ENCODE results near the gene MYH1. TPM values are rescaled to one million over a fixed set of nuclear protein-coding genes. Genes with fewer than 3 reads are reported as not detected.

Gene MYH1
- total RNA-seq, 1 experiment from 2014 or later = not detected

- H3K4me3 Mint-ChIP-seq (ENCODE audit: low read depth, unreplicated experiment) = no peak overlapping the region
- no peak for TF ChIP-seq CTCF (IDR thresholded peaks at IDR 0.05; ENCODE audit: unreplicated experiment)
- intact Hi-C loops (cut with micrococcal nuclease; ENCODE audit: unreplicated experiment) = no loop called here
- H3K27me3 Mint-ChIP-seq (ENCODE audit: unreplicated experiment) = no peaks in the 10 kb centered on the region
- BruUV-seq (replicated peaks) = no TSS peak
- H3K27ac Mint-ChIP-seq (ENCODE audit: unreplicated experiment) = no peak overlapping the region
- no peak for DNase-seq
- no peaks in the 10 kb centered on the region for H3K36me3 Mint-ChIP-seq (ENCODE audit: insufficient read depth, unreplicated experiment)
- no peaks in the 10 kb centered on the region for H3K9me3 Mint-ChIP-seq (ENCODE audit: low read depth, unreplicated experiment)
- H3K4me1 Mint-ChIP-seq (ENCODE audit: low read depth, unreplicated experiment) = no peaks in the 10 kb centered on the region
- CTCF ChIA-PET = no interaction called here
Measured at GRCh38 chr17:10516638-10517037, 1.7 kb downstream of the MYH1 start.

- no peak overlapping the region for H3K4me3 Mint-ChIP-seq (ENCODE audit: low read depth, unreplicated experiment)
- no peak for DNase-seq
- H3K27me3 Mint-ChIP-seq (ENCODE audit: unreplicated experiment) = no peaks in the 10 kb centered on the region
- H3K27ac Mint-ChIP-seq (ENCODE audit: unreplicated experiment) = no peak overlapping the region
- no TSS peak for BruUV-seq (replicated peaks)
- TF ChIP-seq CTCF (IDR thresholded peaks at IDR 0.05; ENCODE audit: unreplicated experiment) = no peak
- CTCF ChIA-PET = no interaction called here
- H3K9me3 Mint-ChIP-seq (ENCODE audit: low read depth, unreplicated experiment) = no peaks in the 10 kb centered on the region
- no peaks in the 10 kb centered on the region for H3K4me1 Mint-ChIP-seq (ENCODE audit: low read depth, unreplicated experiment)
- intact Hi-C loops (cut with micrococcal nuclease; ENCODE audit: unreplicated experiment) = no loop called here
- H3K36me3 Mint-ChIP-seq (ENCODE audit: insufficient read depth, unreplicated experiment) = no peaks in the 10 kb centered on the region
Measured at GRCh38 chr17:10516065-10516464, 2.3 kb downstream of the MYH1 start.

GRCh38 chr17:10513299-10514067 is 4.9 kb downstream of the MYH1 start:
- no TSS peak for BruUV-seq (replicated peaks)
- CTCF ChIA-PET = no interaction called here
- H3K4me1 Mint-ChIP-seq (ENCODE audit: low read depth, unreplicated experiment) = no peaks in the 10 kb centered on the region
- H3K4me3 Mint-ChIP-seq (ENCODE audit: low read depth, unreplicated experiment) = no peak overlapping the region
- intact Hi-C loops (cut with micrococcal nuclease; ENCODE audit: unreplicated experiment) = no loop called here
- no peak for TF ChIP-seq CTCF (IDR thresholded peaks at IDR 0.05; ENCODE audit: unreplicated experiment)
- H3K27me3 Mint-ChIP-seq (ENCODE audit: unreplicated experiment) = no peaks in the 10 kb centered on the region
- no peaks in the 10 kb centered on the region for H3K9me3 Mint-ChIP-seq (ENCODE audit: low read depth, unreplicated experiment)
- H3K27ac Mint-ChIP-seq (ENCODE audit: unreplicated experiment) = no peak overlapping the region
- no peaks in the 10 kb centered on the region for H3K36me3 Mint-ChIP-seq (ENCODE audit: insufficient read depth, unreplicated experiment)
- no peak for DNase-seq

- intact Hi-C loops (cut with micrococcal nuclease; ENCODE audit: unreplicated experiment) = no loop called here
- no TSS peak for BruUV-seq (replicated peaks)
- Mint-ChIP-seq H3K27me3 (ENCODE audit: unreplicated experiment) (no peaks in the 10 kb centered on the region), H3K36me3 (ENCODE audit: insufficient read depth, unreplicated experiment) (no peaks in the 10 kb centered on the region), H3K9me3 (ENCODE audit: low read depth, unreplicated experiment) (no peaks in the 10 kb centered on the region), H3K4me3 (ENCODE audit: low read depth, unreplicated experiment) (no peak overlapping the region), H3K27ac (ENCODE audit: unreplicated experiment) (no peak overlapping the region), H3K4me1 (ENCODE audit: low read depth, unreplicated experiment) (no peaks in the 10 kb centered on the region)
- TF ChIP-seq CTCF (IDR thresholded peaks at IDR 0.05; ENCODE audit: unreplicated experiment) = no peak
- no peak for DNase-seq
- CTCF ChIA-PET = no interaction called here
Measured at GRCh38 chr17:10512856-10513255, 5.5 kb downstream of the MYH1 start.

All from Calu3 (cell line).